GM18858 (cell line): ENCODE data around the gene LEUTX.
"Not testable (repeated sequence)": the region's sequence is repeated elsewhere in the genome, so short reads cannot be mapped to it uniquely, and the experiment has no call there.

Experiments used
- ATAC-seq: cut with Tn5 transposase; IDR thresholded peaks from one replicate; pipeline ENCODE4 v1.9.1; 2021; ENCODE audit not compliant: unreplicated experiment

Gene LEUTX

GRCh38 chr19:39768786-39769185 lies 9.9 kb upstream of the LEUTX start:
- ATAC-seq: no peak

- ATAC-seq: no peak
These were observed 2.2 kb downstream of the LEUTX start for GRCh38 chr19:39780894-39781293.

- no peak for ATAC-seq
These were observed 9.6 kb downstream of the LEUTX start for GRCh38 chr19:39788244-39788643.

- no peak for ATAC-seq
These were observed 14.4 kb downstream of the LEUTX start for GRCh38 chr19:39792999-39793546.

GRCh38 chr19:39795001-39795400 lies 16.3 kb downstream of the LEUTX start:
- ATAC-seq: no peak

GRCh38 chr19:39796000-39796498 lies 17.4 kb downstream of the LEUTX start:
- no peak for ATAC-seq

GRCh38 chr19:39797083-39797482 lies 18.4 kb downstream of the LEUTX start:
- ATAC-seq: no peak

GRCh38 chr19:39802958-39803357 lies 24.3 kb downstream of the LEUTX start:
- ATAC-seq: no peak

GRCh38 chr19:39805104-39805503 lies 26.4 kb downstream of the LEUTX start:
- ATAC-seq: no peak

- ATAC-seq: no peak
These were observed 29.3 kb downstream of the LEUTX start for GRCh38 chr19:39807846-39808364.

GRCh38 chr19:39808688-39809087 lies 30.0 kb downstream of the LEUTX start:
- not testable (repeated sequence) for ATAC-seq

- ATAC-seq: no peak
These were observed 30.7 kb downstream of the LEUTX start for GRCh38 chr19:39809368-39809767.

- no peak for ATAC-seq
These were observed 31.8 kb downstream of the LEUTX start for GRCh38 chr19:39810424-39810823.

GRCh38 chr19:39811064-39811463 lies 32.4 kb downstream of the LEUTX start:
- ATAC-seq: no peak

- ATAC-seq: no peak
These were observed 34.8 kb downstream of the LEUTX start for GRCh38 chr19:39813264-39813993.

GRCh38 chr19:39814111-39814510 lies 35.5 kb downstream of the LEUTX start:
- ATAC-seq: not testable (repeated sequence)

GRCh38 chr19:39814595-39814994 lies 35.9 kb downstream of the LEUTX start:
- ATAC-seq: no peak

GRCh38 chr19:39816287-39817048 lies 37.8 kb downstream of the LEUTX start:
- ATAC-seq: no peak

GRCh38 chr19:39817888-39818561 lies 39.4 kb downstream of the LEUTX start:
- ATAC-seq: no peak

- ATAC-seq: peak; percentile 74
These were observed 40.0 kb downstream of the LEUTX start for GRCh38 chr19:39818626-39819097.

- ATAC-seq: no peak
These were observed 41.1 kb downstream of the LEUTX start for GRCh38 chr19:39819786-39820185.
